Liver (tissue), 3 donors: Measurements from ENCODE around the gene SOST.
"Not testable (repeated sequence)": the region's sequence is repeated elsewhere in the genome, so short reads cannot be mapped to it uniquely, and the experiment has no call there.

Source experiments
- CTCF ChIP-seq: fragments of 150-350 bp; IDR thresholded peaks from 2 replicates; pipeline ENCODE4 v1.5.1; 2017; ENCODE audit warnings: improper control_type of control experiment, low read depth, low read length; ENCODE audit not compliant: missing input control
- GABPA ChIP-seq, 2 donors: IDR thresholded peaks in 1 of 2; conservative IDR thresholded peaks in 1 of 2; 2 replicates each; pipeline ENCODE4 v1.6.1; 2016; ENCODE audit warnings: antibody characterized with exemption in 2 of 2, mild to moderate bottlenecking in 1 of 2, moderate library complexity in 1 of 2
- JUND ChIP-seq, 2 donors: IDR thresholded peaks; 2 replicates each; pipeline ENCODE4 v1.6.1; 2016; ENCODE audit warnings: antibody characterized with exemption in 2 of 2
- MAX ChIP-seq: IDR thresholded peaks from 2 replicates; pipeline ENCODE4 v1.6.1; 2016; ENCODE audit warnings: antibody characterized with exemption
- RAD21 ChIP-seq, 2 donors: IDR thresholded peaks; 2 replicates each; pipeline ENCODE4 v1.6.1; 2016; ENCODE audit warnings: antibody characterized with exemption in 2 of 2, mild to moderate bottlenecking in 2 of 2
- REST ChIP-seq: IDR thresholded peaks from 2 replicates; pipeline ENCODE4 v1.6.1; 2016; ENCODE audit warnings: antibody characterized with exemption, mild to moderate bottlenecking
- RXRA ChIP-seq, 2 donors: IDR thresholded peaks; 2 replicates each; pipeline ENCODE4 v1.6.1; 2017 to 2018; ENCODE audit warnings: antibody characterized with exemption in 2 of 2, mild to moderate bottlenecking in 1 of 2
- SP1 ChIP-seq: IDR thresholded peaks from 2 replicates; pipeline ENCODE4 v1.6.1; 2018; ENCODE audit warnings: antibody characterized with exemption, mild to moderate bottlenecking
- TAF1 ChIP-seq: conservative IDR thresholded peaks from 2 replicates; pipeline ENCODE4 v1.6.1; 2016; ENCODE audit warnings: antibody characterized with exemption, mild to moderate bottlenecking
- YY1 ChIP-seq: IDR thresholded peaks from 2 replicates; pipeline ENCODE4 v1.6.1; 2016; ENCODE audit warnings: antibody characterized with exemption, mild to moderate bottlenecking
- ZBTB33 ChIP-seq: IDR thresholded peaks from 2 replicates; pipeline ENCODE4 v1.6.1; 2016; ENCODE audit warnings: antibody characterized with exemption
- donor health status: healthy.
- donor health status: healthy.

- TF ChIP-seq RXRA (IDR thresholded peaks at IDR 0.05); CTCF; MAX; YY1; REST; ZBTB33; JUND (IDR thresholded peaks at IDR 0.05); TAF1; GABPA (IDR thresholded peaks at IDR 0.05 in 1 of 2, conservative IDR thresholded peaks at IDR 0.05 in 1 of 2); SP1; RAD21 (IDR thresholded peaks at IDR 0.05): not testable (repeated sequence)
Measured at GRCh38 chr17:43798024-43798423, 39.4 kb upstream of the SOST start.
